ENCODE data around the gene ABCC1.

ABCC1 gene

DNA sequence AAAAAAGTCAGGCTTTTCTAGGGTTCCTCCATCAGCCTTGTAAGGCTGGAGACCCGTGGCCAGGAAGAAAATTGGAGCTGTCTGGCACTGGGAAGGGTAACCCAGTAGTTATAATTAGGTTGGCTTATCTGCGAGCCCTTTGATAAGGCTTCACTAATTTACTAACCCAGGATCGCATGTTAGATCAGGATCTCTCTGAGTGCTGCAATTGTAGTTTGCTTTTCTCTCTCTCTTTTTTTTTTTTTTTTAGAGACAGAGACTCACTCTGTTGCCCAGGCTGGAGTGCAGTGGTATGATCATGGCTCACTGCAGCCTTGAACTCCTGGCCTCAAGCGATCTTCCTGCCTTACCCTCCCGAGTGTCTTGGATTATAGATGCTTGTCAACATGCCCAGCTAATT lies 17.0 kb downstream of the ABCC1 start:
- no peaks in the 10 kb centered on the region for H3K4me1 ChIP-seq
- H3K27me3 ChIP-seq: no peaks in the 10 kb centered on the region
- TF ChIP-seq Cebpa-rat (IDR thresholded peaks at IDR 0.05): no peak
- peaks cover 65% of the 10 kb centered on the region for H3K9me3 ChIP-seq
- no peak overlapping the region for H3K9ac ChIP-seq
- peaks cover 97% of the 10 kb centered on the region for H4K20me1 ChIP-seq
- H3K27ac ChIP-seq: no peak overlapping the region
- no peak overlapping the region for H3K4me3 ChIP-seq
- H3K4me2 ChIP-seq: no peak overlapping the region
- peaks cover 87% of the 10 kb centered on the region for H3K36me3 ChIP-seq

DNA sequence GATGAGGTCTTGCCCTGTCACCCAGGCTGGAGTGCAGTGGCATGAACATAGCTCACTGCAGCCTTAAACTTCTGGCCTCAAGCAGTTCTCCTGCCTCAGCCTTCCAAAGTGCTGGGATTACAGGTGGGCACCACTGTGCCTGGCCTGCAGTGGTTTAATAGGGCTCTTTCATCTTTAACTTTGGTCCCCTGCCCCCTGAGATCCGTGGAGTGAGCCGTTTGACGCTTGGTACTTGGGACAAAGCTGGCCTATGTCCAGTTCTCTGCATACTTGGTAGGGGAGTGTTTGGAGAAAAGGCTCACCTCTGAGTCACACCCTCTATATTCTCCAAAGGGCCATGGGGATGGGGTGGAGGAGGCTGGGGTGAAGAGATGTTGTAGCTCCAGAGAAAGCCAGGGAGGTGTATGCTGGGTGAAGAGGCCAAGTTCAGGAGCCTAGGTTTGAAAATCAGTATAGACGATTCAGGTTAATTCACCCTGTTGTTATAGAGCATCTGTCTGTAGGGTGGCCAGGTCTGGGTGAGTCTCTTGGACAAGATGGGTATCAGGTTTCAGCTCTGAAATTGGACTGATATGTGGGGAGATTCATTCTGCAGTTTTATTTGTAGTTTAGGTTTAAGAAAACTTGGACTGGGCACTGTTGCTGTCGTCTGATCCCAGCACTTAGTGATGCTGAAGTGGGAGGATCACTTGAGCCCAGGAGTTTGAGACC lies 17.6 kb downstream of the ABCC1 start:
- H3K36me3 ChIP-seq: peaks cover 89% of the 10 kb centered on the region
- TF ChIP-seq Cebpa-rat (IDR thresholded peaks at IDR 0.05): no peak
- H3K4me2 ChIP-seq: no peak overlapping the region
- no peaks in the 10 kb centered on the region for H3K4me1 ChIP-seq
- H3K27ac ChIP-seq: no peak overlapping the region
- H3K27me3 ChIP-seq: no peaks in the 10 kb centered on the region
- H3K9ac ChIP-seq: no peak overlapping the region
- H3K9me3 ChIP-seq: peaks cover 65% of the 10 kb centered on the region
- H4K20me1 ChIP-seq: peaks cover 94% of the 10 kb centered on the region
- no peak overlapping the region for H3K4me3 ChIP-seq

DNA sequence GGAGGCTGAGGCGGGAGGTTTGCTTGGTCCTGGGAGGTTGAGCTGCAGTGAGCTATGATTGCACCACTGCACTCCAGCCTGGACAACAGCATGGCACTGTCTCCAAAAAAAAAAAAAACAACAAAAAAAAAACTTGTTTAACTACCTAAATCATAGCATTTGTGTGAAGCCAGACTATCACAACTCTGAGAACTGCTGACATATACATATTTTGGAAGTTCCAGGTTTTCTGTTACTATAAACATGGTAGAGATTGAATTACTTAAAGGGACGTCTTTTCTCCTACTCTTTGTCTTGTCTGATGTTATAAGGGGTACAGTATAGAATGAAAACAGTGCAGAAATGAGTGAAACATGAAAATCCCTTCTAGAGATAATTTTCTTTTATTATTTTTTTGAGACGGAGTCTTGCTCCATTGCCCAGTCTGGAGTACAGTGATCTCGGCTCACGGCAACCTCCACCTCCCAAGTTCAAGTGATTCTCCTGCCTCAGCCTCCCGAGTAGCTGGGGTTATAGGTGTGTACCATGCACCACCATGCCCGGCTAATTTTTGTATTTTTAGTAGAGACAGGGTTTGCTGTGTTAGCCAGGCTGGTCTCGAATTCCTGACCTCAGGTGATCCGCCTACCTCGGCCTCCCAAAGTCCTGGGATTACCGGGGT lies 18.4 kb downstream of the ABCC1 start:
- H3K36me3 ChIP-seq: peaks cover 89% of the 10 kb centered on the region
- H3K27me3 ChIP-seq: no peaks in the 10 kb centered on the region
- peaks cover 91% of the 10 kb centered on the region for H4K20me1 ChIP-seq
- H3K4me3 ChIP-seq: no peak overlapping the region
- no peaks in the 10 kb centered on the region for H3K4me1 ChIP-seq
- peaks cover 65% of the 10 kb centered on the region for H3K9me3 ChIP-seq
- H3K9ac ChIP-seq: no peak overlapping the region
- H3K4me2 ChIP-seq: no peak overlapping the region
- no peak for TF ChIP-seq Cebpa-rat (IDR thresholded peaks at IDR 0.05)
- H3K27ac ChIP-seq: no peak overlapping the region

DNA sequence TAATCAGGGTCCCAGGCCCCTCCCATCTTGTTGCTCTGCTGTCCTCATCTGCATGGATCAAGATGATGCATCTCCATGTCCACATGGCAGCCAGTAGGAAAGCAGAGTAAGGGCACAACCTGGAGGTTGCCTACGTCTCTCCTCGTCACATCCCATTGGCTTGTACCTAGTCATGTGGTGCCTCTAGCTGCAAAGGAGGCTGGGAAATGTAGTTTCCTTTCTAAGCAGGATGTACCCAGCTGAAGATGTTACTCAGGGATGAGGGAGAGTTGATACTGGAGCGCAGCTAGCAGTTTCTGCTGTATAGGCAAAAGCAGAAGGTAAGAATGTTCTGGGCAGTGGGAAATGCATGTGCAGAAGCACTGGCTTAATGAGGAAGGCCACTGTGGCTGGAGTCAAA lies 20.8 kb downstream of the ABCC1 start:
- Histone ChIP-seq H3K36me3 (peaks cover 98% of the 10 kb centered on the region), H3K9me3 (peaks cover 71% of the 10 kb centered on the region), H3K4me1 (no peaks in the 10 kb centered on the region), H3K27ac (no peak overlapping the region), H3K4me3 (no peak overlapping the region), H4K20me1 (peaks cover 91% of the 10 kb centered on the region), H3K9ac (no peak overlapping the region), H3K27me3 (no peaks in the 10 kb centered on the region), H3K4me2 (no peak overlapping the region)
- no peak for TF ChIP-seq Cebpa-rat (IDR thresholded peaks at IDR 0.05)

GRCh38 chr16:15970743-15971439 lies 21.5 kb downstream of the ABCC1 start:
- no peak for TF ChIP-seq Cebpa-rat (IDR thresholded peaks at IDR 0.05)
- Histone ChIP-seq H3K9ac (no peak overlapping the region), H3K4me3 (no peak overlapping the region), H3K9me3 (peaks cover 78% of the 10 kb centered on the region), H3K27me3 (no peaks in the 10 kb centered on the region), H3K27ac (no peak overlapping the region), H3K36me3 (peaks cover 98% of the 10 kb centered on the region), H3K4me1 (no peaks in the 10 kb centered on the region), H4K20me1 (peaks cover 91% of the 10 kb centered on the region), H3K4me2 (no peak overlapping the region)

GRCh38 chr16:15971440-15971815 lies 22.0 kb downstream of the ABCC1 start:
- Histone ChIP-seq H3K9me3 (peaks cover 83% of the 10 kb centered on the region), H3K36me3 (peaks cover 98% of the 10 kb centered on the region), H3K9ac (no peak overlapping the region), H3K4me2 (no peak overlapping the region), H3K4me1 (no peaks in the 10 kb centered on the region), H3K27me3 (no peaks in the 10 kb centered on the region), H3K27ac (no peak overlapping the region), H4K20me1 (peaks cover 91% of the 10 kb centered on the region), H3K4me3 (no peak overlapping the region)
- no peak for TF ChIP-seq Cebpa-rat (IDR thresholded peaks at IDR 0.05)

DNA sequence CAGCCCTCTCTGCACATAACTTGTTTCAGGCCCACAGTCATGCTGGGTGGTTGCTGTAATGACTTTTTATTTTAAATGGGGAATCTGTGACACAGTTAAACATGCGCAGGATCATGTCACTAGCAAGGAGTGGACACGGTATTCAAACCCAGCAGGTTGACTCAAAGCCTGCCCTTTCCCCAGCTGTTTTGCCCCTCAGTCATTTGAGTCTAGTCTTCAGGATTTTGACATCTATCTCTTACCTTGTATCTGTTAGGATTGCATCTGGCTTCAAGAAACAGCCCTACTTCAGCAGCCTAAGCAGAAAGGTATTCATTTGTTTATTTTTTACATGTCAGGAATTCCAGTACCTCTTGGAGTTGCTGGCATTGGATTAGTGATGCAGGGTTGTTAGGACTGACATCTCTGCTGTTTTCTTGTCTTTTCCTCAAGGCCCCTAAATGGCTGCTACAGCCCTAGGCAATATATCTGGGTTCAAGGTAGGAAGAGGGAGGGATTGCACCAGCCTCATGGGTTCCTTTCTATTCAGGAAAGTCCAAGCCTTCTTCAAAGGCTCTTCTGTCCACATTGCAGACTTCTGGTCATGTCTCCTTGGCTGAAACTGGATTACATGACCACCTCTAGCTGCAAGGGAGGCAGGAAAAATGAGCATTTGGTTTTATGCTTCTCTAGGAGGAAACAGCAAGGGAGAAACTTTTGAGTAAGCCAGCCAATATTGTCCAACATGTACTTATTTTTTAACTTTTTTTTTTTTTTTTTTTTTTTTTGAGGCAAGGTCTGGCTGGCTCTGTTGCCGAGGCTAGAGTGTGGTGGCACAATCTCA lies 22.8 kb downstream of the ABCC1 start:
- Histone ChIP-seq H3K4me2 (no peak overlapping the region), H3K27ac (no peak overlapping the region), H3K27me3 (no peaks in the 10 kb centered on the region), H3K4me1 (no peaks in the 10 kb centered on the region), H4K20me1 (peaks cover 91% of the 10 kb centered on the region), H3K9ac (no peak overlapping the region), H3K9me3 (peaks cover 91% of the 10 kb centered on the region), H3K36me3 (peaks cover 98% of the 10 kb centered on the region), H3K4me3 (no peak overlapping the region)
- no peak for TF ChIP-seq Cebpa-rat (IDR thresholded peaks at IDR 0.05)

DNA sequence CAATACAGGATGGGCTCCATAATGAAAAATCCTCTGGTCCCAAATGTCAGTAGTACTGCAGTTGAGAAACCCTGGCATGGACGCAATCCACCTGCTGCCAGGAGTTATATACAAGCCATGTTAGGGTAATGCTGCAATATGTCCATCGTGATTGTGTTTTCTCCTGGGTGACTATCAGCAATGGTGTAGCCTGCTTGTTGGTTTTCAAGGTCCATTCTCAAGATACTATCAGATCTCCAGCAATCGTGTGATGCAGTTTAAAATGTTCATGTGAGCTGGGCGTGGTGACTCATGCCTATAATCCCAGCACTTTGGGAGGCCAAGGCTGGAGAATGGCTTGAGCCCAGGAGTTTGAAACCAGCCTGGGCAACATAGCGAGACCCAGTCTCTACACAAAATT lies 24.0 kb downstream of the ABCC1 start:
- Histone ChIP-seq H3K4me2 (no peak overlapping the region), H3K9ac (no peak overlapping the region), H3K9me3 (peaks cover 98% of the 10 kb centered on the region), H3K27me3 (no peaks in the 10 kb centered on the region), H3K27ac (no peak overlapping the region), H3K36me3 (peaks cover 100% of the 10 kb centered on the region), H4K20me1 (peaks cover 83% of the 10 kb centered on the region), H3K4me1 (no peaks in the 10 kb centered on the region), H3K4me3 (no peak overlapping the region)
- no peak for TF ChIP-seq Cebpa-rat (IDR thresholded peaks at IDR 0.05)

DNA sequence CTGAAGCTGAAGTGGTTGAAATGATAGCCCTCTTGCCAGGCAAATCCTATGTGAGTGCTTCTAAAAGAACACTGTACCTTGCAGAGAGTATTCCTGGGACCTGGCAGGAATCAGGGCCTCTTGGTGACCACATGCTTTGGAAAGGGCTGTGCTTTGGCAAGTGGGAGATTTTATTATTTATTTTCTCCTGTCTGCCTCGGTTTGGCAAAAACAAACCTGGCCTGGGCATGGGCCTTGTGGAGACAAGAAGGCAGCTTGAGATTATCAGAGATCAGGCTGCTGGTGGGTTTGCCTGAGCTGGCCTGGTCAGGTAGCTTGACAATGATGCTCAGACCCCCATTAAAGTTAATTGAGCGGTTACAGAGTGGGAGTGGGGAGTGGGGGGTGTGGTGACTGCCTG lies 24.6 kb downstream of the ABCC1 start:
- Histone ChIP-seq H3K9me3 (peaks cover 98% of the 10 kb centered on the region), H3K4me2 (no peak overlapping the region), H3K4me3 (no peak overlapping the region), H3K36me3 (peaks cover 100% of the 10 kb centered on the region), H3K4me1 (no peaks in the 10 kb centered on the region), H3K27ac (no peak overlapping the region), H3K9ac (no peak overlapping the region), H4K20me1 (peaks cover 77% of the 10 kb centered on the region), H3K27me3 (no peaks in the 10 kb centered on the region)
- TF ChIP-seq Cebpa-rat (IDR thresholded peaks at IDR 0.05): no peak

All from BLaER1 (cell line).